NCI-H2171 (cell line): Measurements from ENCODE around the gene SYT8.

Experiments used
- DNase-seq: peaks from one replicate; lab custom pipeline; 2025; lab: John Stamatoyannopoulos, UW

The SYT8 gene

GRCh38 chr11:1845561-1846452 is 11.0 kb downstream of the SYT8 start:
- DNase-seq, result no peak

- no peak for DNase-seq
Measured at GRCh38 chr11:1846453-1846932, 11.7 kb downstream of the SYT8 start.

GRCh38 chr11:1847006-1847735 is 12.4 kb downstream of the SYT8 start:
- no peak for DNase-seq

- DNase-seq, result no peak
Measured at GRCh38 chr11:1847926-1848639, 13.3 kb downstream of the SYT8 start.

- DNase-seq, result no peak
Measured at GRCh38 chr11:1848640-1849430, 14.0 kb downstream of the SYT8 start.

GRCh38 chr11:1851468-1852180 is 16.8 kb downstream of the SYT8 start:
- DNase-seq, result no peak

- DNase-seq, result no peak
Measured at GRCh38 chr11:1852271-1852876, 17.6 kb downstream of the SYT8 start.

GRCh38 chr11:1852877-1853276 is 18.1 kb downstream of the SYT8 start, which contains the start of gene LSP1:
Gene LSP1 (plus strand): TSS chr11:1853084. CDS start chr11:1853145, 61 bp downstream.
- no peak for DNase-seq

GRCh38 chr11:1853376-1854131 is 18.8 kb downstream of the SYT8 start:
- DNase-seq, result no peak

GRCh38 chr11:1854132-1854948 is 19.6 kb downstream of the SYT8 start:
- DNase-seq, result no peak

GRCh38 chr11:1854949-1855885 is 20.4 kb downstream of the SYT8 start:
- DNase-seq, result no peak

- DNase-seq, result no peak
Measured at GRCh38 chr11:1855886-1856265, 21.1 kb downstream of the SYT8 start.

- DNase-seq, result no peak
Measured at GRCh38 chr11:1856306-1857005, 21.7 kb downstream of the SYT8 start.

GRCh38 chr11:1857064-1857463 is 22.3 kb downstream of the SYT8 start:
- no peak for DNase-seq

- no peak for DNase-seq
Measured at GRCh38 chr11:1858154-1858553, 23.4 kb downstream of the SYT8 start.

- no peak for DNase-seq
Measured at GRCh38 chr11:1858576-1858975, 23.8 kb downstream of the SYT8 start.

- DNase-seq, result no peak
Measured at GRCh38 chr11:1859004-1859403, 24.2 kb downstream of the SYT8 start.
